ENCODE measurements around the gene MAEA. TPM values are rescaled to one million over a fixed set of nuclear protein-coding genes. Genes with fewer than 3 reads are reported as not detected.
A peak's percentile ranks its signal among the peaks of the same experiment; 100 is the strongest.

MAEA gene
- total and polyA plus RNA-seq, 2 of the 8 experiments (the other 6 are each of a cell fraction or from before 2014, with no cell fraction given) = 75.8 to 133 TPM

DNA sequence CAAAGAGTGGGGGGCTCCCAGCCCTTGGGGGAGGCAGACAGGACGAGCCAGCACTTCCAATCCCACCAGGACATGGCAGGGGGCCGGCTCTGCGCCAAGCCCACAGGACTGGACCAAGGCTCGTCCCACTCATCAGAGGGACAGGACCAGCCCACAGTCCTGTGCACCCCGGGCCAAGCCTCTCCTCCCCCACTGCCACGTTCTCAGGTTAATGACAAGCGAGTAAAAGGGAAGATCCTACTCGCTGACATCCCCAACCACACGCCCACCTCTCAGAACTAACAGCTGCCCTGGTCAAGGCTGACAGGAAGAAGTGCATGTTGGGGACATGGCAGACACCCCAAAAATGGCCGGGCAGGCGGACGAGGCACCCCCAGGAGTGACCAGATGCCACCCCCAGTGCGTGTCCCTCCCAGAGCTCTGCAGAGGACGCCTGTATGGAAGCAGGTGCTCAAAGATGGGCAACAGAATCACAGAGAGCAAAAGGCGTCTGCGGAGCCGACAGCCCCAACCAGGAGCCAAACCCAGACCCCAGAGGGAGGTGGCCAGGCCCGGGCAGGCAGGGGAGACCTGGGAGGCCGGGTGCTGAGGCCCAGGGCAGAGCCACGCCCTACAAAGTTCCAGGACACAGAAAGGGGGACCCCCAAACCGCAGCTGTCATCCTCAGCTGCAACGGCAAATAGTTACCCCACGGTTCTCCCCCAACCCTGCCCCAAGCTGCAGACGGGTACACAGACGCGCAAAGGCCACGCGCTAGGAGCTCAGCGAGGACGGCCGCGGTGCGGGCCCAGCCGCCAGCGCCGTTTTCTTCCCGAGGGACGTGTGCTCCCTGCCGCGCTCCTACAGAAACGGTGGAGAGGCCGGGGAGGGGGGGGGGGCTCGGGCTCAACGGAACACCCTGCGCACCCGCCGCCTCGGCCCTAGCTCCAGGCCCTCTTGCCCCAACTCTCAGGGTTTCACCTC, 42.5 kb upstream of the MAEA start:
- Histone ChIP-seq H4K8ac (ENCODE audit: extremely low read depth, insufficient read depth, low read length) (peak overlapping the region; percentile 85; the same call in 1 of the 2 replicates), H2BK12ac (ENCODE audit: low read depth, low read length) (no peak overlapping the region), H3K4ac (replicated peaks; ENCODE audit: insufficient read length, low read depth, low read length) (no peak overlapping the region), H3K79me2 (ENCODE audit: control insufficient read depth in 1 of 2, insufficient read depth in 2 of 2, low read length in 2 of 2) (peaks cover 47 to 59% of the 10 kb centered on the region in 2 experiments), H3K27ac (ENCODE audit: low read depth, low read length) (peak overlapping the region; percentile 82), H3K56ac (replicated peaks; ENCODE audit: insufficient read length, low read depth, low read length) (peak overlapping the region; percentile 87), H4K91ac (replicated peaks; ENCODE audit: insufficient read length, low read length) (peak overlapping the region; percentile 40), H2BK15ac (ENCODE audit: low read length) (no peak overlapping the region), H3K4me3 (ENCODE audit: extremely low read depth in 1 of 4, insufficient read depth in 2 of 4, low read depth in 3 of 4, low read length in 4 of 4) (peak overlapping the region; percentile 43 to 98 (median 79)), H3K36me3 (ENCODE audit: control insufficient read depth in 2 of 4, insufficient read depth in 4 of 4, low read length in 3 of 4) (peaks cover 0 to 14% (median 6%) of the 10 kb centered on the region in 4 experiments; a peak in 3 of 8 replicates), H4K5ac (ENCODE audit: insufficient read length, low read depth, low read length) (no peak overlapping the region), H2AFZ (ENCODE audit: low read length) (no peak overlapping the region), H3K27me3 (replicated peaks in 1 of 4; ENCODE audit: control insufficient read depth in 3 of 4, extremely low read depth in 1 of 4, insufficient read depth in 3 of 4, low read length in 3 of 4) (peaks cover 0 to 2% (median 0%) of the 10 kb centered on the region in 4 experiments; a peak in 1 of 7 replicates), H3K4me2 (ENCODE audit: insufficient read depth in 1 of 2, low read depth in 2 of 2, low read length in 2 of 2) (peak overlapping the region; percentile 62 to 75), H3K79me1 (ENCODE audit: low read depth, low read length) (peaks cover 20% of the 10 kb centered on the region; the same call in 1 of the 2 replicates), H2BK5ac (ENCODE audit: low read depth, low read length) (peak overlapping the region; percentile 44; the same call in 1 of the 2 replicates), H3K23me2 (ENCODE audit: low read depth, low read length) (peaks cover 11% of the 10 kb centered on the region; the same call in 1 of the 2 replicates), H3K9ac (replicated peaks in 1 of 4; ENCODE audit: extremely low read depth in 1 of 4, low read depth in 3 of 4, low read length in 3 of 4) (peak overlapping the region; percentile 52 to 90 (median 84); a peak in 6 of 7 replicates), H2BK20ac (ENCODE audit: low read length) (no peak overlapping the region), H3K9me3 (ENCODE audit: insufficient read depth in 2 of 2, low read depth in 1 of 2, low read length in 1 of 2) (peaks cover 16 to 22% of the 10 kb centered on the region in 2 experiments), H2BK120ac (replicated peaks; ENCODE audit: low read depth, low read length) (no peak overlapping the region), H2AK5ac (ENCODE audit: low read depth, low read length) (no peak overlapping the region), H3K14ac (ENCODE audit: insufficient read length) (no peak overlapping the region), H3K23ac (ENCODE audit: insufficient read length) (no peak overlapping the region), H4K20me1 (replicated peaks in 1 of 2; ENCODE audit: control insufficient read depth in 1 of 2, insufficient read depth in 2 of 2, low read length in 2 of 2) (peaks cover 17 to 32% of the 10 kb centered on the region in 2 experiments), H3K4me1 (replicated peaks in 1 of 4; ENCODE audit: control insufficient read depth in 3 of 4, insufficient read depth in 4 of 4, low read length in 3 of 4) (peaks cover 0 to 16% (median 11%) of the 10 kb centered on the region in 4 experiments; a peak in 5 of 7 replicates), H3K18ac (ENCODE audit: extremely low read depth, low read length) (peak overlapping the region; percentile 71)
- POLR2A ChIA-PET (ENCODE audit: partially characterized antibody) = interaction anchor here (0.8 to 6.8 kb wide), 10 partner anchors 8 to 99 kb away, joined by 3 to 49 read pairs (median 6); partner anchors contain the start of genes MAEA and UVSSA
- 71% methylated on average over 22 of the region's 48 CpGs; no CpG with 5 or more reads in 1 of the 2 experiments for WGBS, 2 experiments (ENCODE audit: extremely low coverage in 1 of 2, insufficient coverage in 1 of 2, insufficient read length in 1 of 2, insufficient replicate concordance in 2 of 2, low coverage in 1 of 2, low lambda C conversion rate in 2 of 2, missing lambda C conversion rate in 1 of 2)
- CTCF ChIA-PET (ENCODE audit: partially characterized antibody) = interaction anchor here (0.8 to 1.3 kb wide), 4 partner anchors 21 to 106 kb away, joined by 3 read pairs; no protein-coding TSS in a partner anchor
- no peak for FAIRE-seq
- peak in 1 of 2 experiments; percentile 44 for DNase-seq (ENCODE audit: low read depth in 1 of 2, low spot score in 2 of 2)
- TF ChIP-seq SP1 (IDR thresholded peaks at IDR 0.05; ENCODE audit: low read depth, low read length) (no peak), KDM1A (IDR thresholded peaks at IDR 0.05; ENCODE audit: borderline replicate concordance, low read length) (no peak), POU5F1 (IDR thresholded peaks at IDR 0.05; ENCODE audit: low read depth, low read length) (no peak)

Data from H1 (cell line).